AG10803 (cell line): ENCODE results near the gene MEGF6.

Experiments used
- DNase-seq: peaks from one replicate; pipeline ENCODE4 v3.0.0; 2010; ENCODE audit warnings: low read depth
- H3K4me3 ChIP-seq: 2 replicates; pipeline ENCODE4 v1.5.1; 2011; ENCODE audit warnings: mild to moderate bottlenecking, low read length, control low read depth
- TF ChIP-seq, protein P1 (sequence below): conservative IDR thresholded peaks from 2 replicates; pipeline ENCODE4 v1.5.1; 2011; ENCODE audit warnings: mild to moderate bottlenecking, low read length, control low read depth, inconsistent platforms

Gene MEGF6

DNA sequence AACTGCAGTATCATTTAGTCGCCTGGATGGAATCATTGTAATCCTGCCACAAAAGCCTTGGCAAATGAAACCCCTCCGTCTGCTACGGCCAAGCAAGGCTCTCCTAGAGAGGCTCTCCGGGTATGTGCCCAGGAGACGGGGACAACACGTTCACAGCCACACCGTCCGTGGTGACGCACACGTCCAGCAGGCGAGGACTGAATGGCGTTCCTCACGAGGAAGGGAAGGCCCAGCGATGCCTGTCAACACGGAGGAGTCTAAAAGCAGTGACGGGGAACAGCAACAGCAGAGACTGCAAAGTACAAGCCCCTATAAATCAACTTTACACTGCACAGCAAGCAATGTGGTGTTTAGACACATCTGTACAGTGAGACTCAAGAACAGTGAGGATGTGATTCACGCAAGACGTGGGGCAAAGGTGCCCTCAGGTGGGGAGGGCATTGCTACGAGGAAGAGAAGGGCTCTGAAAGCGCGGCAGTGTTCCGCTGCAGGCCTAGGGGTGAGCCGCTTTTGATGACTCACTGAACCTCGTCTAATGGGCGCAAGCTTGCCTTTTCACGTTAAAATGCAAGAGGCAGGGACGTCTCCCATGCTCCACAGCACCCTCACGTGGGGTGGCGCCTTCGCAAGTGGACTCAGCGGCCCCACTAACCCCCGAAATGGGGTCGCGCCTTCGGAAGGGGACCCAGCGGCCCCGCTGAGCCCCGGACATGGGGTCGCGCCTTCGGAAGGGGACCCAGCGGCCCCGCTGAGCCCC is 31.8 kb upstream of the MEGF6 start:
- no peak for DNase-seq
- TF ChIP-seq, protein P1, sequence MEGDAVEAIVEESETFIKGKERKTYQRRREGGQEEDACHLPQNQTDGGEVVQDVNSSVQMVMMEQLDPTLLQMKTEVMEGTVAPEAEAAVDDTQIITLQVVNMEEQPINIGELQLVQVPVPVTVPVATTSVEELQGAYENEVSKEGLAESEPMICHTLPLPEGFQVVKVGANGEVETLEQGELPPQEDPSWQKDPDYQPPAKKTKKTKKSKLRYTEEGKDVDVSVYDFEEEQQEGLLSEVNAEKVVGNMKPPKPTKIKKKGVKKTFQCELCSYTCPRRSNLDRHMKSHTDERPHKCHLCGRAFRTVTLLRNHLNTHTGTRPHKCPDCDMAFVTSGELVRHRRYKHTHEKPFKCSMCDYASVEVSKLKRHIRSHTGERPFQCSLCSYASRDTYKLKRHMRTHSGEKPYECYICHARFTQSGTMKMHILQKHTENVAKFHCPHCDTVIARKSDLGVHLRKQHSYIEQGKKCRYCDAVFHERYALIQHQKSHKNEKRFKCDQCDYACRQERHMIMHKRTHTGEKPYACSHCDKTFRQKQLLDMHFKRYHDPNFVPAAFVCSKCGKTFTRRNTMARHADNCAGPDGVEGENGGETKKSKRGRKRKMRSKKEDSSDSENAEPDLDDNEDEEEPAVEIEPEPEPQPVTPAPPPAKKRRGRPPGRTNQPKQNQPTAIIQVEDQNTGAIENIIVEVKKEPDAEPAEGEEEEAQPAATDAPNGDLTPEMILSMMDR = no peak
- H3K4me3 ChIP-seq = no peak overlapping the region

DNA sequence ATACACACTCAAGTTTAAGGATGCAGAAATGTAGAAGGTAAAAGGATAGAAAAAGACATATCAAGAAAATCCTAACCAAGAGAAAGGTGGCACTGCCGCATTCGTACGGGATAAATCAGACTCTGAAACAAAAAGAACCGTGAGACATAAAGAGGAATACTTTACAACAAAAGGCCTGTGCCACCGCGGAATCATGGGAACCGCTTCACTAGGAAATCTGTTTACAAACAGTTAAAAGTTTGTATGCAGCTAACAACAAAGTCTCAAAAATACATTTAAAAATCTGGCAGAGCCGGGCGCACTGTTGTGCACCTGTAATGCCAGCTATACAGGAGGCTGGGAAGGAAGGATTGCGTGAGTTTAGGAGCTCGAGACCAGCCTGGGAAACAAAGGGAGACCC is 30.5 kb upstream of the MEGF6 start:
- TF ChIP-seq, protein P1 = no peak
- no peak overlapping the region for H3K4me3 ChIP-seq
- no peak for DNase-seq

DNA sequence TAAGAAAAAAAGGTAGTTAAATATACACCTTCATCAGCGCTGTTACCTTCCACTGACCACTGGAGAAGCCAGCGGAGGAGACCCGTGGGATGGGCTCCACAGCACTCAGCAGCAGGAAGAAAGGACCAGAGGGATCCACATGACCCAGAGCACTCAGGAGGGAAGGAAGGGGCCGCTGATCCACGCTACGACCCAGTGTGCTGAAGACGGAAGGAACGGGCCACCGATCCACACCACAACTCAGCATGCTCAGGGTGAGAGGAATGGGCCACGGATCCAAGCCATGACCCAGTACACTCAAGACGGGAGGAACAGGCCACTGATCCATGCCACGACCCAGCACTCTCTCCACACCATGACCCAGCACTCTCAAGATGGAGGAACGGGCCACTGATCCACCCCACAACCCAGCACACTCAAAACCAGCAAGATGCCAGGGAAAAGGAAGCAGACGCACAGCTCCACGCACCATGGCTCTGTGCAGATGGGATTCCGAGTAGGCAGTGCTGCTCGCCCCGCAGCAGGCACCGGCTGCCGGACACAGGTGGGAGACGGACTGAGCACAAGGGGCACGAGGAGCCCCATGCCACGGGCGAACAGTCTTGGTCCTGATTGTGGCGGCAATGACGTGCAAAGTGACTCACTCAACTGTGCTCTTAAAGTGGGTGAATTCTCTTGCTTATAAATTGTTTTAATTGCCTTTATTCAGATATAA is 29.9 kb upstream of the MEGF6 start:
- TF ChIP-seq, protein P1 = no peak
- no peak overlapping the region for H3K4me3 ChIP-seq
- no peak for DNase-seq

DNA sequence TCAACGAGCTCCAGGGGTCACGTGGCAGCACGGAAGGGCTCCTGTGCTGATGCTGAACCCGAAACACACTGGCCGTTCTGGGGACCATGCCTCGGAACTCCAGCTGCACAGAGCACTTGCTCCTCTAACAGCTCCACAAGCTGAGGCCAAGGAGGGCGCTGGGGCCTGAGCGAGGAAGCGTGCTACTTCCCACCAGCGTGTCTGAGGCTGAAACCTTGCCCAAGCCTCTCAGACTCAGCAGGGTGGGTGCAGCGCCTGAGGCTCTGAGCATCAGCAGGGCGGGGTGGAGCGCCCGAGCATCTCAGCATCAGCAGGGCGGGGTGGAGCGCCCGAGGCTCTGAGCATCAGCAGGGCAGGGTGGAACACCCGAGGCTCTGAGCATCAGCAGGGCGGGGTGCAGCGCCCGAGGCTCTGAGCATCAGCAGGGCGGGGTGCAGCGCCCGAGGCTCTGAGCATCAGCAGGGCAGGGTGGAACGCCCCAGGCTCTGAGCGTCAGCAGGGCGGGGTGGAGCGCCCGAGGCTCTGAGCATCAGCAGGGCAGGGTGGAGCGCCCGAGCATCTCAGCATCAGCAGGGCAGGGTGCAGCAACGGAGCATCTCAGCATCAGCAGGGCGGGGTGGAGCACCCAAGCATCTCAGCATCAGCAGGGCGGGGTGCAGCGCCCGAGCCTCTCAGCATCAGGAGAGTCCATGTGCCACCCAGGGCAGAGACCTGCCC is 29.0 kb upstream of the MEGF6 start:
- no peak overlapping the region for H3K4me3 ChIP-seq
- DNase-seq = no peak
- TF ChIP-seq, protein P1 = no peak

DNA sequence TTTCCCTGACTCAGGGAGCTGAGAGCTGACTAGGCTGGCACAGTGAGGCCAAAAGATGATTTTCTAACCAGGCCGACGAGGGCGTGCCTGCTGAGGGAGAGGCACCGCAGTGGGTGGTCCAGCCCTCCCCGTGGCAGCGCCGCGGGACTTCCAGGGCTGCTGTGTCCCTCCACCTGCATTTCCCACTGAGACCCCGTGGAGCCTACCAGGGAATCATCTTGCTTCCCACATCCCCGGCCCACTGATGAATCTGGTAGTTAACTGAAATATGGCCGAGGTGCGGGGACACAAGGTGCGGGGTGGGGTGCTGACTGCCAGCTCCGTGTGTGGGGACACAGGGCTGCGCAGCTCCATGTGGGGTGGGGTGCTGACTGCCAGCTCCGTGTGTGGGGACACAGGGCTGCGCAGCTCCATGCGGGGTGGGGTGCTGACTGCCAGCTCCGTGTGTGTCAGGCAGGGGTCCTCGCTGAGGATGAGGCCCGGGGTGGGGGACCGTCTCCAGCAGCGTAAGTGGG is 28.1 kb upstream of the MEGF6 start:
- TF ChIP-seq, protein P1 = no peak

DNA sequence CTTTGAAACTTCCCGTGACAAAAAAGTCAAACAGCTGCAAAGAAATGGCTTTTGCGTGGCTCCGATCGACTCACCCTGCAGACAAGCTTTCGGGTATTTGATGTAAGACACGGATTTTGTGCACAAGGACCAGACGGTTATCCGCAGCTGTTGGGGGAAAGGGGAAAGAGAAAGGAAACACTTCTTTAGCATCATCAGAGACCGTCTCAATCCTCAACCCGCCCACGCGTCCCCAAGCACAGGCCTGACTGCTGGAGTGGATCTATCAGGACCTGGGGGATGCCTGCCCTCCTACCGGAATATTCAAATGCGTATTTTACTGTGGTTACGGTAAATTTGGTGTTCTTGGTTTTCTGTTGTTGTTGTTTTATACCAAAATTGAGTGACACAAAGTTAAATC is 27.4 kb upstream of the MEGF6 start:
- TF ChIP-seq, protein P1 = no peak
- H3K4me3 ChIP-seq = no peak overlapping the region
- no peak for DNase-seq

More for the DNA sequence above, 28.1 kb upstream of the MEGF6 start:
- DNase-seq = no peak
- no peak overlapping the region for H3K4me3 ChIP-seq
